Occipital lobe (tissue), 3 donors: ENCODE data around the gene OSTM1. TPM values are rescaled to one million over a fixed set of nuclear protein-coding genes. Genes with fewer than 3 reads are reported as not detected.
"Not testable (repeated sequence)": the region's sequence is repeated elsewhere in the genome, so short reads cannot be mapped to it uniquely, and the experiment has no call there.

Source experiments
- DNase-seq: peaks from one replicate; lab custom pipeline; 2025; lab: John Stamatoyannopoulos, UW
- small RNA-seq: library from RNA; depleted of rRNA; stranded (forward); fragments of <200 nt; gene quantifications from one replicate; pipeline ENCODE3, GENCODE V24; 2014
- total RNA-seq: library from RNA; depleted of rRNA; stranded (reverse); fragments of >200 nt; gene quantifications from one replicate; pipeline ENCODE4 v1.2.3, GENCODE V29; 2014

Gene OSTM1
- total RNA-seq, 1 donor from 2014 or later: 61.8 TPM

DNA sequence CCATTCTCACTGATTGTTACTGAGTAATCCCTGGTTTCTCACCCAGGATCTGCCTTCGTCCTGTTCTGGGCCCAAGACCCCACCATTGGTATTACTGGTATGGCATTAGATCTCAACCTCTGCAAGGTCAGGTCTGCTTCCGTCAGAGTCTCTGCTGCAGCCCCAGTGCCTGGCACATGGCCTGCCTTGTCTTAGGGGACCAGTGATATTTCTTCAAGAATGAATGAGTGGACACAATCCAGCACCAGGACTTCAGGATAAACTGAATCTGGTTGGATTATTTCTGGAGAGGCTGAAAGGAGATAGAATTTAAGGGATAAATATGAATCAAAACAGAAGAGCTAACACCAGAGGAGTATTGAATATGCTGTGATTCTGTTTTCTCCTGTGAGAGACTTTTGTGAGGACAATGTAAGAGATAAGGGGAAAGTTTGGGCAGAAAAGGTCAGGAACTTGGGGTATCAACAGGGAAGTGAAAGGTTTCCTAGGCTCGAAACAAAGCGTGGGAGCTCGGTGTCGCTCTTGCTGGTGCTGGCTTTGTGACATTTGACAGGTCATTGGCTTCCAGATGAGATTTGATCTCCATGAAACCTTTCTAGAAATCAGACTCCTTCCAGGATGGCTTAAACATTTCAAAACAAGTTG, 53.9 kb downstream of the OSTM1 start:
- DNase-seq: no peak

DNA sequence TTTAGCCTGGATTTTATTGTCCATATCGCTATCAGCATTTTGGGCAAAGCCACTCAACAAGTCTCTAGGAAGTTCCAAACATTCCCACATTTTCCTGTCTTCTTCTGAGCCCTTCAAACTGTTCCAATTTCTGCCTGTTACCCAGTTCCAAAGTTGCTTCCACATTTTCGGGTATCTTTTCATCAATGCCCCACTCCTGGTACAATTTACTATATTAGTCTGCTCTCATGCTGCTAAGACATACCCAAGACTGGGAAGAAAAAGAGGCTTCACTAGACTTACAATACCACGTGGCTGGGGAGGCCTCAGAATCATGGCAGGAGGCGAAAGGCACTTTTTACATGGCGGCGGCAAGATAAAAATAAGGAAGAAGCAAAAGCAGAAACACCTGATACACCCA, 58.3 kb downstream of the OSTM1 start:
- DNase-seq: not testable (repeated sequence)

DNA sequence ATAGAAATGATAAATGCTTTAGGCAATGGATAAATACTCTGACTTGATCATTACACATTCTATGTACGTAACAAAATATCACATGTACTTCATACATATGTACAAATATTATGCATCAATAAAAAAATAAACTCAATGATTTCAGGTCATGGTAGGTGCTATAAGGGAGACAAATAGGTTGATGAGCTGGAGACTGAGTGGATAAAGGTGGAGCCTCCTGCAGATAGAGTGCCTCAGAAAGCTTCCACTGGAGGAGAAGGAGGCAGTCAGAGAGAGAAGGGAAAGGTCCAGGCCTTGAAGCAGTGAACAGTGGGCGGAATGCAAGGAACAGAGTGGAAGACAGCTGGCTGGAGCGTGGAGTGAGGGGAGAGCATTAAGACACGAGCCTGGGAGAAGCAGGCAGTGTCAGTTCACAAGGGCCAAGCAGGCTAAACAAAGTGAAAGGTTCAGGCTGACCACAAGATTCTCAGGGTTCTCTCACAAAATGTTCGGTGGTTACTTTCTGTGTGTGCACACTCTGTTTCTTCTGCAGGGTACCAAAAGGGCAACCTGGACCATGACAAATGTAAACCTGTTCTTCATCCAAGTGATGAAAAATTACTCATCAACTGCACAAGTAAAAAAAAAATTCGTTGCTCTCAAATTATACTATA, 60.6 kb downstream of the OSTM1 start:
- no peak for DNase-seq

DNA sequence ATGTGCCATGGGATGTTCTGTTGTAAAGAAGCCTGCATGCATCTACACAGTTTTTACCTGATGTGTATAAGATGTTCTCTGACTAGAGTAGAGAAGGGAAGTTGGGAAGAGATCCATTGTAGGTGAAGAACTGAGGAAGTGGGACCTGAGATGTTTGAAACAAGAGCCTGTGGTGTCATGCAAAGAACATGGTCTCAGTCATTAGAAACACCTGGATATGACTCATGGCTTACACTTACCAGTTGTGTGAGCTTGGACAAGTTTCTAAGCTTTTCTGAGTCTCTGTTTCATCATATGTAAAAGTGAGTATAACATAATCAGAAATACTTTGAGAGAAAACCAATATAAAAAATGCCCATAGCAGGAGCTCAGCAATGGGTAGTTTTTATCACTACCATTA, 64.6 kb downstream of the OSTM1 start:
- no peak for DNase-seq

DNA sequence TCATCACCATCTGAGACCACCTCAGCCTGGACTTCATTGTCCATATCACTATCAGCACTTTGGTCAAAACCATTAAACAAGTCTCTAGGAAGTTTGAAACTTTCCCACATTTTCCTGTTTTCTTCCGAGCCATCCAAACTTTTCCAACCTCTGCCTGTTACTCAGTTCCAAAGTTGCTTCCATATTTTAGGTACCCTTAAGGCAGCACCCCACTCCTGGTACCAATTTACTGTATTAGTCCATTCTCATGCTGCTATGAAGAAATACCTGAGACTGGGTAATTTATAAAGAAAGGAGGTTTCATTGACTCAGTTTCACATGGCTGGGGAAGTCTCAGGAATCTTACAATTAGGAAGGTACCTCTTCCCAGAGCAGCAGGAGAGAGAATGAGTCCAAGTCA, 65.3 kb downstream of the OSTM1 start:
- DNase-seq: not testable (repeated sequence)

DNA sequence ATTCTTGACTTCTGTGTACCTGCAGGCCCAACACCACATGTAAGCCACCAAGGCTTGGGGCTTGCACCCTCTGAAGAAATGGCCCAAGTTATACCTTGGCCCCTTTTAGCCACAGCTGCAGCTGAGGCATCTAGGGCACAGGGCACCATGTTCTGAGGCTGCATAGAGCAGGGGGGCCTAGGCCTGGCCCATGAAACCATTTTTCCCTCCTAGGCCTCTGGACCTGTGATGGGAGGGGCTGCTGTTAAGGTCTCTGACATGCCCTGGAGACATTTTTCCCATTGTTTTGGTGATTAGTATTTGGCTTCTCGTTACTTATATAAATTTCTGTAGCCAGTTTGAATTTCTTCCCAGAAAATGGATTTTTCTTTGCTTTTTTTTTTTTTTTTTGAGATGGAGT, 66.2 kb downstream of the OSTM1 start:
- DNase-seq: no peak

DNA sequence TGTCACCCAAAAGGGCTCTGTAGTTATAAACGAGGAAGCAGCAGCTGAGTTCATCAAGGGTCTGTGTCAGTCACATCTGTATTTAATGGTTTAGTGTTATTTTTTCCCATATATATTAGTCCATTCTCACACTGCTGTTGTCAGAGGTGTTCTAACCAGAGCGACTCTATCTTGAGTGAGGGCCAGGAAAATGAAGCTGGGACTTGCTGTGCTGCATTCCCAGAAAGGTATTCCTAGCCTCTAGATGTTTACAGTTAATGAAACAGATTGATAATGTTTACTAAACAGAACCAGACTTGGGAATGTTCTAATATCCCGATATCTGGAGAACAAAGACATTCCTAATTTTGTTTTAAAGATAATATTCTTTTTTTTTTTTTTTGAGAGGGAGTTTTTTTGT, 68.6 kb downstream of the OSTM1 start:
- DNase-seq: no peak

DNA sequence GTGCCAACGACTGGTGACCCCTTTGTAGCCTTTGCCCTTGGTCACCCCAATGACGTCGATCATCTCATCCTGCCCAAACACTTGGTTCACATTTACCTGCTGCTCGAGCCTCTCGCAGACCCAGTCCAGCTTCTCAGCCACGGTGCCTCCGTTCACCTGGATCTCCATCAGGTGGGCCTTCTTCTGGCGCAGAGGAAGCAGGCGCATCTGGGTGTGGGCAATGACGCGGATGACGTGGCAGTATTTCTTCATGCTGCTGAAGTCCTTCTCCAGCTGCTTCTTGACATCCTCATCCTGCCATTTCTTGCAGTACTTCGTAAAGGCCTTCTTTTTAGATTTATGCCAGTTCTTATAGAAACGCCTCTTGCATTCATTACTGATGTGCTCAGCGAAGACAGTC, 69.7 kb downstream of the OSTM1 start:
- no peak for DNase-seq

DNA sequence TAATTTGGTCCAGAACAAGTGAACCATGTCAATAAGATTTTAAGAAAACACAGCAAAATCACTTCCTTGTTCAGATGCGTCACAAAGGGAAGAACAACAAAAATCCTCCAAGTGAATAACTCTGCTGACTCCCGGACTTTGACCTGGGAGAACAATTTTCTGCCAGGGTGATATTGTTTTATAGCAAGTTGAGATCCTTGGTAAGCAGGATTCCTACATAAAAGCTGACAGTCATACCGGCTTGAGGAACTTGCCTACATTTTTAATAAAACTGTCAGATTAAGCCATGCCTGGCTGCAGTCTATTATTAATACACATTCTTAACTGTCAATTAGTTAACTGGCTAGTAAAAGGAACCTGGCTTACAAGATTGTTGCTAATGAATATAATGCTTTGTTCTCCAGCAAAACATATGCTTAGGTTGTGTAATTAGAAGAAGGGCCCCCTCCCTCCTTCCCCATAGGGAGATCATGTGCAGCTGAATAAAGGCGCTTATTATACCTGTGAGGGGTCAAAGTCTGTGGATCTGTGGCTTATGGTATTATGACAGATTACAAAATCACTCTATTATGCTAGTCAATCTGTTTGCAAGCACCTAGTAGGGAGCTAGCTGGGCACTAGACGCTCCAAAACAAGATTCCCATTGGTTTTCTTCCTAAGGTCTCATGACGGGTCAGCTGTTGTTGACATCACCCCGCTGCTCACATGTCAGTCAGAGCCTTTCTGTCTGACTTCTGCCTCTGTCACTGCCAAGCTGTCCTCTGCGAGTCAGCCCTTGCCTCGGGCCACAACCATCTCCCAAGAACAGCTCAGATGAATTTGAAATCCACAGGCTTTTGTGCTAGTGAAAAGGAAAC, 71.9 kb downstream of the OSTM1 start:
- DNase-seq: peak; percentile 56

DNA sequence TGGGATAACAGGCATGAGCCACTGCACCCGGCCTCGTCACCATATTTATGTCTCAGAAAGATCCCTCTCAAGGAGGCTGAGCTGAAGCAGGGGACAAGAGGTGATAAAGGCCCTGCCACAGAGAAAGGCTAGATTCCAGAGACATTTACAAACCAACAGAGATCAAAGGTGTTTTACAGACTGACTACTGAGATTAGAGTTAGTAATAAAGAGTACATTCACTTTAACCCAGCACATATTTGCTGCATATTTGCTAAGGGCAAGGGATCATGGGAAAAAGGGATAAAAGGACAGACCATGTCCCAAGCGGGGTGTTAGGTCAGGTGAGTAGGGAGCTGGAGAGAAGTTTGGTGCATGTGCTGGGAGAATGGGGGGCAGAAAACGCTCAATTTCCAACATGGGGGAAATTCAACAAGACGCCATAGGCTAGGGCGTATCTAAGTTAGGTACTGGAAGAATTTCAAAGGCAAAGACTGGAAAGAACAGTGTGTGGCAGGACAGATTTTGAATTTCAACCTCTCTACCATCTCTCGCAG, 72.8 kb downstream of the OSTM1 start:
- DNase-seq: no peak

DNA sequence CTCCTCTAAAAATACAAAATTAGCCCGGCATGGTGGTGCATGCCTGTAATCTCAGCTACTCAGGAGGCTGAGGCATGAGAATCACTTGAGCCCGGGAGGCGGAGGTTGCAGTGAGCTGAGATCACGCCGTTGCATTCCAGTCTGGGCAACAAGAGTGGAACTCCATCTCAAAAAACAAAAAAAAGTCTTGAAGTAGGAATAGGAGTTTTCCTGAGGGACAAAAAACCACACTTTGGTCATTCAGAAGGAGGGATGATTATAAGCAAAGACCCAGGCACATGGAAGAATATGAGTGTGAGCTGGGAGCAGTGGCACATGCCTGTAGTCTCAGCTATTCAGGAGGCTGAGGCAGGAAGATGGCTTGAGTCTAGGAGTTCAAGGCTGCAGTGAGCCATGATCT, 74.3 kb downstream of the OSTM1 start:
- not testable (repeated sequence) for DNase-seq

DNA sequence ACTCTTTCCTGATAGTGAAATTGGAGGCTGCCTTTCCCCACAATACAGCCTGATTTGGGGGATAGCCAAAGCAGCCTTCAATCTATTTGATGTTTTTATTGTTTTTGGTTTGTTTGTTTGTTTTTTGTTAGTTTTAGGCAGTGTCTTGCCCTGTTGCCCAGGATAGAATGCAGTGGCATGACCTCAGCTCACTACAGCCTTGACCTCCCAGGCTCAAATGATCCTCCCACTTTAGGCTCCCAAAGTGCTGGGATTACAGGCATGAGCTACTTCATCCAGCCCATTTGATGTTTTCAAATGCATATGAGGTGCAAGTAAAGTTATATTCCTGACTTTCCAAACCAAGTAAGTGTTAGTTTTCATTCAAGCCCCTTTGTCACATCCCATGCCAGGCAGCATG, 75.2 kb downstream of the OSTM1 start:
- DNase-seq: no peak

DNA sequence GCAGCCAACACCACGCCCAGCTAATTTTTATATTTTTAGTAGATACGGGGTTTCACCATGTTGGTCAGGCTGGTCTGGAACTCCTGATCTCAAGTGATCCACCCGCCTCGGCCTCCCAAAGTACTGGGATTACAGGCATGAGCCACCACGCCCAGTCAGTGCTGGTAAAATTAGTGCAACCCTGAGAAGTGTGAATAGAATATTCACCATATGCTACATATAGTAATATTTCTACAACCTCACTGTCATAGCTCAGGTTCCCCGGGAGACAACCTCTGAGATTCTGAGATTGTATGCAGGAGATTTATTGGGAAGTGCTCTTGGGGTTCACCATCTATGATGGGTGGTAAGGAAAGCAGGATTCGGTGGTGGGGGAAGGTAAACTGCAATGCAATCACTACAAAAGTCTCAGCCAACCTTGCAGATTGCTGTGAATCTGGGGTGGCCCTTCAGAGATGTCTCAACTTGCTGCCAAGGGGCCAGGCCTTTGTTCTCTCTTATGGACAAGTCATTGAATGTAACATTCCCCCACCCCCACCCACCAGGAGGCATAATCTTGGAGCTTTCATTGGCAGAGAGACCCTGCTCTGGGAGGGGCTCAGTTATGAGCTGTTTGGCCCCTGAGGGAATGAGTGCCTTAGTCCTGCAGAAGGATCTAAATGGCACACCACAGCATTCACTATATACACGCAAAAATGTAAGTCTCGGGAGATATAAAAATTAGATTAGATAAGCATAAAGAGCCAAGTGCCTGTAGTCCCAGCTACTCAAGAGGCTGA, 82.6 kb downstream of the OSTM1 start:
- DNase-seq: no peak

Small RNA genes lying within 50 kb of the gene (small RNA-seq; reads per million reads assigned to genes)
- gene RF00019: not detected

Other genes with a start within 250 kb of the OSTM1 start
- 56.8 TPM for gene SEC63, start 116.5 kb downstream of the OSTM1 start, total RNA-seq
- 9.8 TPM for gene NR2E1, start 91.3 kb upstream of the OSTM1 start, total RNA-seq
- 179 TPM for gene SNX3, start 186.3 kb upstream of the OSTM1 start, total RNA-seq
- 12.3 TPM for gene AFG1L, start 220.3 kb upstream of the OSTM1 start, total RNA-seq